ENCODE results near the gene KDM8. TPM values are rescaled to one million over a fixed set of nuclear protein-coding genes. Genes with fewer than 3 reads are reported as not detected.

The KDM8 gene
- total and polyA plus RNA-seq, 7 donors = 2.2 to 7.8 (median 3.5) TPM

DNA sequence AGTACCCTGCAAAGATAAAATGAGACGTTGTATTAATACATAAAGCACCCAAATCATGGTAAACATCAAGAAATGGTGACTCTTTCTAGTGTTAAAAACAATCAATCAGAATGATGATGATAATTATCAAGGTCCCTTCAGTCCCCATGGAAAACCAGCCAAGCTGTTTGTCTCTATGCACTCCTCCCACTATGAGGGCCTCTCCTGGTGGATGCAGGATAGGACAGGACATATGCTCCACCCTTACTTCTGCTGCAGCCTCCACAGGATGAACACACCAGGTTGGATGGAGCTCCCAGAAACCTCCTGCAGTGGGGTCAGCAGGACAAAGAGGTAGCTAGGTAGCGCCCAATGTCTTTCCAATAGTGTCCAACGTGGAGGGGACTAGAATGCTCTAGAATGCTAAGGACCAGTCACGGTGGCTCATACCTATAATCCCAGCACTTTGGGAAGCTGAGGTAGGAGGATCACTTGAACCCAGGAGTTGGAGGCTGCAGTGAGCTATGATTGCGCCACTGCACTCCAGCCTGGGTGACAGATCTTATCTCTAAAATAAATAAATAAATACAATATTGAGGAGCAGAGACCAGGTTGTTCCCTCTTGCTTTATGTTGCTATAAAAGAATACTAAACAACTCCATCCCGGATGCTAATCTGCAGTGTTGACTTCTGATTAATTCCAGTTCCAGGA, 9.9 kb upstream of the KDM8 start:
- intact Hi-C loops (cut with DNase I) = no loop called here
- 84 to 93% (median 85%) methylated on average over 6 of the region's 6 CpGs for WGBS, 3 donors
- Histone ChIP-seq H3K27me3 (ENCODE audit: insufficient read depth in 3 of 3, low read length in 2 of 3) (peaks cover 0 to 30% (median 5%) of the 10 kb centered on the region in 3 donors), H3K36me3 (ENCODE audit: insufficient read depth in 1 of 2, low read depth in 1 of 2) (no peaks in the 10 kb centered on the region), H3K9me3 (no peaks in the 10 kb centered on the region), H3K27ac (no peak overlapping the region), H3K4me1 (no peaks in the 10 kb centered on the region), H3K4me3 (no peak overlapping the region)
- ATAC-seq (no peak), DNase-seq (no peak)
- TF ChIP-seq, protein P1, sequence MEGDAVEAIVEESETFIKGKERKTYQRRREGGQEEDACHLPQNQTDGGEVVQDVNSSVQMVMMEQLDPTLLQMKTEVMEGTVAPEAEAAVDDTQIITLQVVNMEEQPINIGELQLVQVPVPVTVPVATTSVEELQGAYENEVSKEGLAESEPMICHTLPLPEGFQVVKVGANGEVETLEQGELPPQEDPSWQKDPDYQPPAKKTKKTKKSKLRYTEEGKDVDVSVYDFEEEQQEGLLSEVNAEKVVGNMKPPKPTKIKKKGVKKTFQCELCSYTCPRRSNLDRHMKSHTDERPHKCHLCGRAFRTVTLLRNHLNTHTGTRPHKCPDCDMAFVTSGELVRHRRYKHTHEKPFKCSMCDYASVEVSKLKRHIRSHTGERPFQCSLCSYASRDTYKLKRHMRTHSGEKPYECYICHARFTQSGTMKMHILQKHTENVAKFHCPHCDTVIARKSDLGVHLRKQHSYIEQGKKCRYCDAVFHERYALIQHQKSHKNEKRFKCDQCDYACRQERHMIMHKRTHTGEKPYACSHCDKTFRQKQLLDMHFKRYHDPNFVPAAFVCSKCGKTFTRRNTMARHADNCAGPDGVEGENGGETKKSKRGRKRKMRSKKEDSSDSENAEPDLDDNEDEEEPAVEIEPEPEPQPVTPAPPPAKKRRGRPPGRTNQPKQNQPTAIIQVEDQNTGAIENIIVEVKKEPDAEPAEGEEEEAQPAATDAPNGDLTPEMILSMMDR (IDR thresholded peaks at IDR 0.05) = no peak

DNA sequence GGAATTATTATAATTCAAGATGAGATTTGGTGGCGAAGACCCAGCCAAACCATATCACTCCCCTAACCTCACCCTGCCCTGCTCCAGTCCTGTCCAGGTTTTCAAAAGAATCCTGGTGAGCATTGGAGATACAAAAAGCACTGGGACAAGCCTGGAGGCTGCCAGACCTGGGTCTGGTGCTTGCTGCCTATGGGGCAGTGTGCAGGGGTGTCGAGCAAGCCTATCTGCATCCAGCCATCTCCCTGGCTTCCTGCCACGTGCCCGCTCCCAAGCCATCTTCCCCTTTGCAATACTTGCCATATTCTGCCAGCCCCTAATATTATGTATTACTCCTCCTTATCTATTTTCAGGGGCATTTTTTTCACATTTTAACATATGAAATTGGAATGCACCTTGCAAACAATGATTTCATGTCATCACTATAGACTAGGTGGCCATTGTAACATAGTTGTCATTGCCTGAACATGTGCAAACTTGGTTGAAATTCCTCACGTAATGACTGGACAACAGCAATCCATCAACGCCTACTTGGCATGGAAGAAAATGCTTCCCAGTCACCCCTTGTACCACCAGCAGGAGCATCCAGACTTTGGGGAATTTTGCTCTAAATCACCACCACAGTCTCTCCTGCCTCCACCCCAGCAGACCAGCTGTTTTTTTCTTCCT, 8.1 kb upstream of the KDM8 start:
- peaks cover 0 to 15% (median 2%) of the 10 kb centered on the region in 3 donors for H3K27me3 ChIP-seq (ENCODE audit: insufficient read depth in 3 of 3, low read length in 2 of 3)
- DNase-seq (no peak), ATAC-seq (no peak)
- no peaks in the 10 kb centered on the region for H3K36me3 ChIP-seq (ENCODE audit: insufficient read depth in 1 of 2, low read depth in 1 of 2)
- intact Hi-C loops (cut with DNase I) = loop anchor here in 1 of 2 donors (5.0 kb wide), 1 partner anchor 37 kb away; no protein-coding TSS in a partner anchor
- WGBS, 3 donors = 66 to 79% (median 70%) methylated on average over 6 of the region's 6 CpGs
- no peaks in the 10 kb centered on the region for H3K4me1 ChIP-seq
- H3K4me3 ChIP-seq = no peak overlapping the region
- no peaks in the 10 kb centered on the region for H3K9me3 ChIP-seq
- TF ChIP-seq, protein P1 (IDR thresholded peaks at IDR 0.05) = no peak
- no peak overlapping the region for H3K27ac ChIP-seq

DNA sequence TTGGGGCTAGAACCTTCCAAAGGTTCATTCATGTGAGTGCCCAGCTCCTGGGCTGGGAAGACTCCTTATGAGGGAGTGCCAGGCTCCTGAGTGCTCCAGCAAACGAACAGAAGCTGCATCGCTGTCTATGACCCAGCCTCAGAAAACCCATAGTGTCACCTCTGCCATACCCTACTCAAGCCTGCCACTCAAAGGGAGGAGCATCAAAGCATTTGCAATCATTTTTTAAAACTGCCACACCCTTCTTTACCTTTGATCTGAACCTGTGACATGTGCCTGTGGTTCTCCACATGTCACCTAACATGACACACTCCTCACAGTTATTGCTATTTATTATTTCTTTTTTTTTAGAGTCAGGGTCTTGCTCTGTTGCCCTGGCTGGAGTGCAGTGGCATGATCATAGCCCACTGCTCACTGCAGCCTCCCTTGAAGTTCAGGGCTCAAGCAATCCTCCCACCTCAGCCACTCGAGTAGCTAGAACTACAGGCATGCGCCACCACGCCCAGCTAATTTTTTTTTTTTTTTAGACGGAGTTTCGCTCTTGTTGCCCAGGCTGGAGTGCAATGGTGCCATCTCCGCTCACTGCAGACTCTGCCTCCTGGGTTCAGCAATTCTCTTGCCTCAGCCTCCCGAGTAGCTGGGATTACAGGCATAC, 7.3 kb upstream of the KDM8 start:
- TF ChIP-seq, protein P1 (IDR thresholded peaks at IDR 0.05) = no peak
- intact Hi-C loops (cut with DNase I) = loop anchor here in 1 of 2 donors (5.0 kb wide), 1 partner anchor 36 kb away; no protein-coding TSS in a partner anchor
- Histone ChIP-seq H3K36me3 (ENCODE audit: insufficient read depth in 1 of 2, low read depth in 1 of 2) (no peaks in the 10 kb centered on the region), H3K9me3 (no peaks in the 10 kb centered on the region), H3K27ac (no peak overlapping the region), H3K4me1 (no peaks in the 10 kb centered on the region), H3K4me3 (no peak overlapping the region), H3K27me3 (ENCODE audit: insufficient read depth in 3 of 3, low read length in 2 of 3) (peaks cover 0 to 10% (median 2%) of the 10 kb centered on the region in 3 donors)
- DNase-seq = no peak
- 83 to 87% (median 85%) methylated on average over 9 of the region's 9 CpGs for WGBS, 3 donors
- ATAC-seq = no peak

DNA sequence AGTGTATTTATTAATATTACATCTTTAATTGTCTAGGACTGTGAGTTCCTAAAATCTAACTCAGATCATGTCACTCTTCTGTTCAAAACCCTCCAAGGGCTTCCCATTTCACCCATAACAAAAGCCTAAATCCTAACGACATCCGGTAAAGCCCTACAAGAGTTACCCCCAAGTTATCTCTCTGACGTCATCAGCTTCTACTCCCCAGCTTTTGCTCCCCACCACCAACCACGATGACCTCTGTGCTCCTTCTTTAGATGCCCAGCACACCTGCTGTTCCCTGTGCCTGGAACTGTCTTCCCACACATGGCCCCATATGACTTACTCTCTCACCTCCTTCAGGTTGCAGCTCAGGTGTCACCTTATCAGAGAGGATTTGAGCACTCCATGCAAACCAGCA, 6.3 kb upstream of the KDM8 start:
- intact Hi-C loops (cut with DNase I) = loop anchor here in 1 of 2 donors (5.0 kb wide), 1 partner anchor 35 kb away; no protein-coding TSS in a partner anchor
- TF ChIP-seq, protein P1 (IDR thresholded peaks at IDR 0.05) = no peak
- 58 to 72% (median 68%) methylated on average over 4 of the region's 4 CpGs for WGBS, 3 donors
- ATAC-seq = no peak
- Histone ChIP-seq H3K27me3 (ENCODE audit: insufficient read depth in 3 of 3, low read length in 2 of 3) (peaks cover 0 to 10% (median 2%) of the 10 kb centered on the region in 3 donors), H3K27ac (no peak overlapping the region), H3K36me3 (ENCODE audit: insufficient read depth in 1 of 2, low read depth in 1 of 2) (no peaks in the 10 kb centered on the region), H3K9me3 (no peaks in the 10 kb centered on the region), H3K4me3 (no peak overlapping the region), H3K4me1 (no peaks in the 10 kb centered on the region)
- no peak for DNase-seq

All from psoas muscle (tissue), 8 donors.